Kidney (tissue), 14 donors: ENCODE measurements around the gene PKMYT1. TPM values are rescaled to one million over a fixed set of nuclear protein-coding genes. Genes with fewer than 3 reads are reported as not detected.

Source experiments
- DNase-seq, 5 donors: peaks; one replicate each; pipeline ENCODE4 v3.0.0-alpha.2; 2013 to 2020
- FAIRE-seq: peaks from 2 replicates; lab custom pipeline; 2012; peaks lifted over from hg19 to GRCh38; lab: Jason Lieb, UNC
- H3K27ac ChIP-seq, 2 donors: one replicate each; pipeline ENCODE4 v1.7.0; 2013; ENCODE audit warnings: low read depth in 2 of 2, low read length in 2 of 2, inconsistent platforms in 1 of 2
- H3K27me3 ChIP-seq: one replicate; pipeline ENCODE4 v1.7.1; 2013; ENCODE audit warnings: low read length, inconsistent platforms; ENCODE audit not compliant: control insufficient read depth, insufficient read depth
- H3K36me3 ChIP-seq, 3 donors: one replicate each; pipeline versions ENCODE4 v1.7.0 to v1.7.1; 2013; ENCODE audit warnings: low read length in 3 of 3, control low read depth in 1 of 3, inconsistent platforms in 1 of 3; ENCODE audit not compliant: insufficient read depth in 3 of 3, control insufficient read depth in 2 of 3
- H3K4me1 ChIP-seq, 3 donors: one replicate each; pipeline versions ENCODE4 v1.7.0 to v1.7.1; 2013; ENCODE audit warnings: low read length in 3 of 3, inconsistent platforms in 1 of 3, low read depth in 1 of 3; ENCODE audit not compliant: control insufficient read depth in 2 of 3, insufficient read depth in 2 of 3
- H3K4me3 ChIP-seq, 3 donors: one replicate each; pipeline versions ENCODE4 v1.7.0 to v1.8.1; 2013; ENCODE audit warnings: low read length in 3 of 3, control low read depth in 1 of 3, inconsistent platforms in 1 of 3
- H3K9ac ChIP-seq, 3 donors: one replicate each; pipeline versions ENCODE4 v1.7.0 to v1.7.1; 2013; ENCODE audit warnings: low read length in 3 of 3, control low read depth in 1 of 3, inconsistent platforms in 1 of 3
- H3K9me3 ChIP-seq, 3 donors: one replicate each; pipeline versions ENCODE4 v1.7.0 to v1.7.1; 2013; ENCODE audit warnings: low read length in 3 of 3, control low read depth in 1 of 3, inconsistent platforms in 1 of 3; ENCODE audit not compliant: control insufficient read depth in 2 of 3, insufficient read depth in 1 of 3
- intact Hi-C: fragments of 100-400 bp; cut with DNase I; formaldehyde crosslinking; loops from one replicate; pipeline ENCODE4 v1.11.1; 2022
- polyA plus RNA-seq: library from polyadenylated mRNA; stranded (reverse); fragments of 350-450 nt; fragmentation: Illumina TruSeq; extraction: RNeasy Lipid Tissue Mini Kit (QIAGEN cat#74804); gene quantifications from one replicate; pipeline ENCODE4 v1.2.3, GENCODE V29; 2014; ENCODE audit warnings: low read depth, low replicate concordance; ENCODE audit not compliant: insufficient read depth
- total RNA-seq: library from RNA; stranded (reverse); fragmentation: NEBNext Ultra II Directional; extraction: Animal tissue kit (Norgen Biotek cat#: 25700); gene quantifications from one replicate; pipeline ENCODE4 v1.2.1, GENCODE V29; 2021
- TF ChIP-seq, protein P1 (sequence below): IDR thresholded peaks from 3 replicates; pipeline ENCODE4 v1.5.1; 2012; ENCODE audit warnings: mild to moderate bottlenecking, moderate library complexity, borderline replicate concordance; ENCODE audit not compliant: insufficient read depth; ENCODE audit errors: extremely low read depth
- donor health status: control.
- donor health status: control.
- donor health status: control.
- donor health status: control.
- donor health status: control.
- donor health status: DM: yes; HTN: yes; CAD: no.
- donor health status: Normal renal cell carcinoma (clear cell type).

The PKMYT1 gene
- total and polyA plus RNA-seq, 2 donors from 2014 or later: 0.97 to 2.2 TPM

- FAIRE-seq: no peak
Measured at GRCh38 chr16:2966043-2966807, 14.0 kb downstream of the PKMYT1 start.

DNA sequence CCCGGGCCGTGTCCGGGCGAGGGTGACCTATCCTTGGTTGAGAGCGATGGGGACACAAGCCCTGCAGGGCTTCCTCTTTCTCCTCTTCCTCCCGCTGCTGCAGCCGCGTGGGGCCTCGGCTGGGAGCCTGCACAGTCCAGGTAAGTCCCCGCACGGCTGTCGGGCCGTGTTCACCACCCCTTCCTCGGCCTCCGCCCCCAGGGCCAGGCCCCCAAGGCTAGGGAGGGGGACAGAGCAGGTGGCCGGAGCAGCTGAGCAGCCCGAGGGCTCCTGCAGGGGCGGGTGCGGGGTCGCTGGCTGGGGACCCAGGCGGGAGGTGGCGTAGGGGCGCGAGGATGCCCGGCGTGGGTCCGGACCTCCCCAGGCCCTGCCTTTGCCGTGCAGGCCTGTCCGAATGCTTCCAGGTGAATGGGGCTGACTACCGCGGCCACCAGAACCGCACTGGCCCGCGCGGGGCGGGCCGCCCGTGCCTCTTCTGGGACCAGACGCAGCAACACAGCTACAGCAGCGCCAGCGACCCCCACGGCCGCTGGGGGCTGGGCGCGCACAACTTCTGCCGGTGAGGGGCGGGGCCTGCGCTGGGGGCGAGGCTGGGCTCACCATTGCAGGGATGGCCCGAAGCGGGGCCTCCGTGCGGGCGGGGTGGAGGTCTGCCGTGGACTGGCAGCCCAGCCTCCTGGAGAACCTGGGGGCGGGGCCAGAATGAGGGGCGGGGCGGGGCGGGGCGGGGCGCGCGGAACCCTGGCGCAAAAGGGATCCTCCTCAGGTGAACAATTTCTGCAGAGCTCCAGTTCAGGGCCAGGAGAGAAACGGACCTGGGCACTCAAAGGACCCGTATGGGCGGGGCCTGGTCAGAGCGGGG, 15.5 kb downstream of the PKMYT1 start:
- Histone ChIP-seq H3K4me3 (no peak overlapping the region), H3K27me3 (peaks cover 15% of the 10 kb centered on the region), H3K9ac (no peak overlapping the region), H3K4me1 (peaks cover 0 to 17% (median 0%) of the 10 kb centered on the region in 3 donors), H3K36me3 (no peaks in the 10 kb centered on the region), H3K9me3 (no peaks in the 10 kb centered on the region), H3K27ac (no peak overlapping the region)
- intact Hi-C loops: no loop called here
- DNase-seq (peak; percentile 80 to 94 (median 84)), FAIRE-seq (no peak)
- TF ChIP-seq, protein P1, sequence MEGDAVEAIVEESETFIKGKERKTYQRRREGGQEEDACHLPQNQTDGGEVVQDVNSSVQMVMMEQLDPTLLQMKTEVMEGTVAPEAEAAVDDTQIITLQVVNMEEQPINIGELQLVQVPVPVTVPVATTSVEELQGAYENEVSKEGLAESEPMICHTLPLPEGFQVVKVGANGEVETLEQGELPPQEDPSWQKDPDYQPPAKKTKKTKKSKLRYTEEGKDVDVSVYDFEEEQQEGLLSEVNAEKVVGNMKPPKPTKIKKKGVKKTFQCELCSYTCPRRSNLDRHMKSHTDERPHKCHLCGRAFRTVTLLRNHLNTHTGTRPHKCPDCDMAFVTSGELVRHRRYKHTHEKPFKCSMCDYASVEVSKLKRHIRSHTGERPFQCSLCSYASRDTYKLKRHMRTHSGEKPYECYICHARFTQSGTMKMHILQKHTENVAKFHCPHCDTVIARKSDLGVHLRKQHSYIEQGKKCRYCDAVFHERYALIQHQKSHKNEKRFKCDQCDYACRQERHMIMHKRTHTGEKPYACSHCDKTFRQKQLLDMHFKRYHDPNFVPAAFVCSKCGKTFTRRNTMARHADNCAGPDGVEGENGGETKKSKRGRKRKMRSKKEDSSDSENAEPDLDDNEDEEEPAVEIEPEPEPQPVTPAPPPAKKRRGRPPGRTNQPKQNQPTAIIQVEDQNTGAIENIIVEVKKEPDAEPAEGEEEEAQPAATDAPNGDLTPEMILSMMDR: no peak

More at GRCh38 chr16:2966043-2966807, 14.0 kb downstream of the PKMYT1 start:
- no peak overlapping the region for H3K4me3 ChIP-seq
- H3K27me3 ChIP-seq: peaks cover 15% of the 10 kb centered on the region
- H3K27ac ChIP-seq: no peak overlapping the region
- no peaks in the 10 kb centered on the region for H3K9me3 ChIP-seq
- peak in 2 of 5 donors; percentile 75 to 76 for DNase-seq
- peaks cover 0 to 19% (median 0%) of the 10 kb centered on the region in 3 donors for H3K4me1 ChIP-seq
- H3K36me3 ChIP-seq: no peaks in the 10 kb centered on the region
- TF ChIP-seq, protein P1: no peak
- intact Hi-C loops: no loop called here
- H3K9ac ChIP-seq: no peak overlapping the region

- peak in 4 of 5 donors; percentile 66 to 91 (median 78) for DNase-seq
- Histone ChIP-seq H3K27ac (no peak within 1 kb of the TSS), H3K9me3 (no peaks in the 10 kb centered on the region), H3K4me1 (peaks cover 0 to 14% (median 0%) of the 10 kb centered on the region in 3 donors), H3K4me3 (no peak within 1 kb of the TSS), H3K27me3 (peaks cover 15% of the 10 kb centered on the region), H3K9ac (no peak within 1 kb of the TSS), H3K36me3 (no peaks in the 10 kb centered on the region)
- FAIRE-seq: no peak
- intact Hi-C loops: no loop called here
- TF ChIP-seq, protein P1: no peak
Measured at GRCh38 chr16:2963723-2964474, 16.3 kb downstream of the PKMYT1 start, which contains the start of gene KREMEN2. KREMEN2 (plus strand) TSS chr16:2964275; CDS start chr16:2964521, 246 bp downstream.
